ENCODE data around the gene S1PR1.
"Not testable (repeated sequence)": the region's sequence is repeated elsewhere in the genome, so short reads cannot be mapped to it uniquely, and the experiment has no call there.

Gene S1PR1

DNA sequence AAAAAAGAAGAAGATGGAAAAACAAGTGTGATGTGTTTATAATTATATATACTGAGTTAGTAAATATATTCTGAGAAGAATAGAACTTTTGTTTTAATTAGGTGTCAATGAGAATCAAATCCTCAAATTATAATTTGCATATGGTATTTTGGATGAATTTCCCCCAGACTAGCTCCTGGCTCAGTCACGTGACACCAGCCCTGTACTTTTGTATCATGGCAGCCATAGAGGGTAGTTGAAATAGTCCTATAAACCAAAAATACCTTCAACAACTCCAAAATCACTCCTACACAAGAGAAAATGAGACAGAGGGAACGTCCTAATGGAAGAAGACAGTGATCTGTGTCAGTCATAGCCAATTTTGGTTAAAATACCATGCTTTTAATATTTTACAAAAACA is 9.0 kb upstream of the S1PR1 start:
- Histone ChIP-seq H3K4me1 (ENCODE audit: control insufficient read depth, insufficient read depth, low read depth, low read length) (no peaks in the 10 kb centered on the region), H3K14ac (ENCODE audit: low read length in 2 of 2) (no peak overlapping the region), H3K4me3 (ENCODE audit: insufficient read depth in 1 of 2, low read depth in 1 of 2, low read length in 2 of 2) (no peak overlapping the region), H2AK5ac (ENCODE audit: low read length, severe bottlenecking) (no peak overlapping the region), H4K8ac (ENCODE audit: low read length) (no peak overlapping the region), H2BK12ac (ENCODE audit: low read length in 2 of 2) (no peak overlapping the region), H3K18ac (ENCODE audit: low read depth in 1 of 2, low read length in 2 of 2) (no peak overlapping the region), H3K79me1 (replicated peaks; ENCODE audit: low read length, poor library complexity, severe bottlenecking) (no peaks in the 10 kb centered on the region), H3K27ac (ENCODE audit: low read length, poor library complexity, severe bottlenecking) (no peak overlapping the region), H3K4me2 (ENCODE audit: low read length, poor library complexity, severe bottlenecking) (no peak overlapping the region), H2BK15ac (ENCODE audit: low read depth, poor library complexity, severe bottlenecking) (no peak overlapping the region), H3K27me3 (ENCODE audit: control insufficient read depth in 1 of 2, insufficient read depth in 1 of 2, low read length in 2 of 2) (no peaks in the 10 kb centered on the region), H3K9me3 (ENCODE audit: control insufficient read depth, low read length) (no peaks in the 10 kb centered on the region), H4K91ac (ENCODE audit: low read length) (no peak overlapping the region), H2BK5ac (ENCODE audit: low read depth, low read length, poor library complexity, severe bottlenecking) (no peak overlapping the region), H3K9ac (ENCODE audit: low read length) (no peak overlapping the region), H2BK120ac (ENCODE audit: low read depth, low read length) (no peak overlapping the region), H2AFZ (ENCODE audit: low read depth, low read length) (no peak overlapping the region), H3K23ac (ENCODE audit: low read length in 2 of 2) (no peak overlapping the region), H3K36me3 (ENCODE audit: control insufficient read depth in 1 of 2, insufficient read depth in 2 of 2, low read depth in 1 of 2, low read length in 2 of 2) (no peaks in the 10 kb centered on the region), H3K4ac (ENCODE audit: low read depth in 1 of 2, low read length in 2 of 2) (no peak overlapping the region)
- no CpG with 5 or more reads among the region's 2 CpGs for WGBS
- no peak for DNase-seq

GRCh38 chr1:101228424-101229134 is 8.2 kb upstream of the S1PR1 start:
- 98% methylated on average over 1 of the region's 6 CpGs for WGBS
- no peak for DNase-seq
- Histone ChIP-seq H3K27ac (ENCODE audit: low read length, poor library complexity, severe bottlenecking) (no peak overlapping the region), H3K23ac (ENCODE audit: low read length in 2 of 2) (no peak overlapping the region), H2BK15ac (ENCODE audit: low read depth, poor library complexity, severe bottlenecking) (no peak overlapping the region), H2BK5ac (ENCODE audit: low read depth, low read length, poor library complexity, severe bottlenecking) (no peak overlapping the region), H3K36me3 (ENCODE audit: control insufficient read depth in 1 of 2, insufficient read depth in 2 of 2, low read depth in 1 of 2, low read length in 2 of 2) (no peaks in the 10 kb centered on the region), H3K79me1 (replicated peaks; ENCODE audit: low read length, poor library complexity, severe bottlenecking) (no peaks in the 10 kb centered on the region), H3K14ac (ENCODE audit: low read length in 2 of 2) (no peak overlapping the region), H3K4me1 (ENCODE audit: control insufficient read depth, insufficient read depth, low read depth, low read length) (no peaks in the 10 kb centered on the region), H3K4me3 (ENCODE audit: insufficient read depth in 1 of 2, low read depth in 1 of 2, low read length in 2 of 2) (no peak overlapping the region), H3K9me3 (ENCODE audit: control insufficient read depth, low read length) (no peaks in the 10 kb centered on the region), H4K8ac (ENCODE audit: low read length) (no peak overlapping the region), H3K18ac (ENCODE audit: low read depth in 1 of 2, low read length in 2 of 2) (no peak overlapping the region), H3K9ac (ENCODE audit: low read length) (no peak overlapping the region), H3K4me2 (ENCODE audit: low read length, poor library complexity, severe bottlenecking) (no peak overlapping the region), H3K27me3 (ENCODE audit: control insufficient read depth in 1 of 2, insufficient read depth in 1 of 2, low read length in 2 of 2) (no peaks in the 10 kb centered on the region), H2AK5ac (ENCODE audit: low read length, severe bottlenecking) (no peak overlapping the region), H2BK12ac (ENCODE audit: low read length in 2 of 2) (no peak overlapping the region), H4K91ac (ENCODE audit: low read length) (no peak overlapping the region), H2AFZ (ENCODE audit: low read depth, low read length) (no peak overlapping the region), H2BK120ac (ENCODE audit: low read depth, low read length) (no peak overlapping the region), H3K4ac (ENCODE audit: low read depth in 1 of 2, low read length in 2 of 2) (no peak overlapping the region)

DNA sequence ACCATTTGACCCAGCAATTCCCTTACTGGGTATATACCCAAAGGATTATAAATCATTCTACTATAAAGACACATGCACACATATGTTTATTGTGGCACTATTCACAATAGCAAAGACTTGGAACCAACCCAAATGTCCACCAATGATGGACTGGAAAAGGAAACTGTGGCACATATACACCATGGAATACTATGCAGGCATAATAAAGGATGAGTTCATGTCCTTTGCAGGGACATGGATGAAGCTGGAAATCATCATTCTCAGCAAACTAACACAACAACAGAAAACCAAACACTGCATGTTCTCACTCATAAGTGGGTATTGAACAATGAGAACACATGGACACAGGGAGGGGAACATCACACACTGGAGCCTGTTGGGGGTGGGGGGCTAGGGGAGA is 4.6 kb upstream of the S1PR1 start:
- H3K4me2 ChIP-seq (ENCODE audit: low read length, poor library complexity, severe bottlenecking); DNase-seq; H2AFZ ChIP-seq (ENCODE audit: low read depth, low read length); H3K23ac ChIP-seq (ENCODE audit: low read length in 2 of 2); H2BK5ac ChIP-seq (ENCODE audit: low read depth, low read length, poor library complexity, severe bottlenecking); H3K27ac ChIP-seq (ENCODE audit: low read length, poor library complexity, severe bottlenecking); H3K36me3 ChIP-seq (ENCODE audit: control insufficient read depth in 1 of 2, insufficient read depth in 2 of 2, low read depth in 1 of 2, low read length in 2 of 2); H3K4me1 ChIP-seq (ENCODE audit: control insufficient read depth, insufficient read depth, low read depth, low read length); H2BK12ac ChIP-seq (ENCODE audit: low read length in 2 of 2); H3K18ac ChIP-seq (ENCODE audit: low read depth in 1 of 2, low read length in 2 of 2); H3K4me3 ChIP-seq (ENCODE audit: insufficient read depth in 1 of 2, low read depth in 1 of 2, low read length in 2 of 2); H3K9me3 ChIP-seq (ENCODE audit: control insufficient read depth, low read length); H2BK120ac ChIP-seq (ENCODE audit: low read depth, low read length); H3K9ac ChIP-seq (ENCODE audit: low read length); H3K4ac ChIP-seq (ENCODE audit: low read depth in 1 of 2, low read length in 2 of 2); H2AK5ac ChIP-seq (ENCODE audit: low read length, severe bottlenecking); H3K79me1 ChIP-seq (replicated peaks; ENCODE audit: low read length, poor library complexity, severe bottlenecking); H3K14ac ChIP-seq (ENCODE audit: low read length in 2 of 2); H4K91ac ChIP-seq (ENCODE audit: low read length); H4K8ac ChIP-seq (ENCODE audit: low read length); H2BK15ac ChIP-seq (ENCODE audit: low read depth, poor library complexity, severe bottlenecking): not testable (repeated sequence)
- H3K27me3 ChIP-seq (ENCODE audit: control insufficient read depth in 1 of 2, insufficient read depth in 1 of 2, low read length in 2 of 2), result peaks cover 0 to 15% of the 10 kb centered on the region in 2 experiments

GRCh38 chr1:101233495-101233894 is 3.3 kb upstream of the S1PR1 start:
- Histone ChIP-seq H2BK5ac (ENCODE audit: low read depth, low read length, poor library complexity, severe bottlenecking) (no peak overlapping the region), H3K4me2 (ENCODE audit: low read length, poor library complexity, severe bottlenecking) (no peak overlapping the region), H3K4me1 (ENCODE audit: control insufficient read depth, insufficient read depth, low read depth, low read length) (peaks cover 9% of the 10 kb centered on the region), H3K18ac (ENCODE audit: low read depth in 1 of 2, low read length in 2 of 2) (no peak overlapping the region), H3K4me3 (ENCODE audit: insufficient read depth in 1 of 2, low read depth in 1 of 2, low read length in 2 of 2) (no peak overlapping the region), H3K27ac (ENCODE audit: low read length, poor library complexity, severe bottlenecking) (no peak overlapping the region), H2AK5ac (ENCODE audit: low read length, severe bottlenecking) (no peak overlapping the region), H3K9ac (ENCODE audit: low read length) (no peak overlapping the region), H3K27me3 (ENCODE audit: control insufficient read depth in 1 of 2, insufficient read depth in 1 of 2, low read length in 2 of 2) (peaks cover 0 to 15% of the 10 kb centered on the region in 2 experiments), H3K79me1 (replicated peaks; ENCODE audit: low read length, poor library complexity, severe bottlenecking) (no peaks in the 10 kb centered on the region), H3K4ac (ENCODE audit: low read depth in 1 of 2, low read length in 2 of 2) (no peak overlapping the region), H3K9me3 (ENCODE audit: control insufficient read depth, low read length) (no peaks in the 10 kb centered on the region), H4K91ac (ENCODE audit: low read length) (no peak overlapping the region), H3K36me3 (ENCODE audit: control insufficient read depth in 1 of 2, insufficient read depth in 2 of 2, low read depth in 1 of 2, low read length in 2 of 2) (no peaks in the 10 kb centered on the region), H2AFZ (ENCODE audit: low read depth, low read length) (no peak overlapping the region), H4K8ac (ENCODE audit: low read length) (no peak overlapping the region), H2BK120ac (ENCODE audit: low read depth, low read length) (no peak overlapping the region), H2BK12ac (ENCODE audit: low read length in 2 of 2) (no peak overlapping the region), H2BK15ac (ENCODE audit: low read depth, poor library complexity, severe bottlenecking) (no peak overlapping the region), H3K14ac (ENCODE audit: low read length in 2 of 2) (no peak overlapping the region), H3K23ac (ENCODE audit: low read length in 2 of 2) (no peak overlapping the region)
- DNase-seq, result no peak
- WGBS, result 88% methylated on average over 4 of the region's 7 CpGs
